BLaER1 (cell line): ENCODE data around the gene ARHGAP45.

Experiments
- H3K27ac ChIP-seq: shearing (Covaris generic); formaldehyde crosslinking; 2 replicates; pipeline ENCODE4 v1.8.1; 2022
- H3K27me3 ChIP-seq: shearing (Covaris generic); formaldehyde crosslinking; 2 replicates; pipeline ENCODE4 v1.8.1; 2022
- H3K36me3 ChIP-seq: shearing (Covaris generic); formaldehyde crosslinking; 2 replicates; pipeline ENCODE4 v1.8.1; 2022
- H3K4me1 ChIP-seq: shearing (Covaris generic); formaldehyde crosslinking; 2 replicates; pipeline ENCODE4 v1.8.1; 2022
- H3K4me2 ChIP-seq: shearing (Covaris generic); formaldehyde crosslinking; 2 replicates; pipeline ENCODE4 v1.8.1; 2022
- H3K4me3 ChIP-seq: shearing (Covaris generic); formaldehyde crosslinking; 2 replicates; pipeline ENCODE4 v1.8.1; 2022
- H3K9ac ChIP-seq: shearing (Covaris generic); formaldehyde crosslinking; 2 replicates; pipeline ENCODE4 v1.8.1; 2022
- H3K9me3 ChIP-seq: shearing (Covaris generic); formaldehyde crosslinking; 2 replicates; pipeline ENCODE4 v1.8.1; 2022
- H4K20me1 ChIP-seq: shearing (Covaris generic); formaldehyde crosslinking; 2 replicates; pipeline ENCODE4 v1.8.1; 2022
- Cebpa-rat ChIP-seq: shearing (Covaris generic); IDR thresholded peaks from 2 replicates; pipeline ENCODE4 v1.8.1; 2022

The ARHGAP45 gene

DNA sequence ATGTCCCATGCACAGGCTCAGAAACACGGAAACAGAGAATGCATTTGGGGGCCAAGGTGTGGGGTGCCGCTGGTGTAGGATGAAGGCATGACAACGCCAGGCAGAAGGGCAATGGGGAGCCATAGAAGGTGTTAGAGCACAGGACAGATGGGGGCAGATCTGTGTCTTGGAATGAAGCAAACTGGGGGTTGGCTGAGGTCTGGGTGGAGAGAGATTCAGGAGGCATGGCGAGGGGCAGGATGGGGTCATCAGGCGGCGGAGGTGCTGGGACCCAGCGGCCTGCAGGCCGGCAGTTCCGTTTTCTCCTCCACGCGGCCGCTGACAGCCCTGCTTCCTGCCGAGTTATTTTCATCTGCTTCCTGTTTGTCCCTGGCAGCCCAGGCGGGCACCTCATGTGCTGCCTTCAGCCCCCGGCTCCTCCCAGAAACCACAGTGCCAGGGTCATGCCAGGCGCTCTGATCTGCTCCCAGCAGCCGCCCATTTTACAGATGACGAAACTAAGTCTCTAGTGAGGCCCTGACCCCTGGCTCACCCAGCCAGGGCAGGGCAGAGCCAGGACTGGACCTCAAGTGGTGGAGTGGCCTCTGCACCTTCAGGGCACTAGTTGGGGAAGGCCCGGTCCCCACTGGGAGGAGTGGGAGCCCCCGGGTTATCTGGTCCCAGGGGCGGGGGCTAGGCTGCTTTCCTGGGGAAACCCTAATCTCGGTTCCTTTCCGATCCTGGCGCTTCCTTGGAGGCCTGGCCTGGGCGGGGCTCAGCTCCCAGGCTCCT lies 2.2 kb downstream of the ARHGAP45 start:
- H3K4me3 ChIP-seq = peak overlapping the region; percentile 90
- H3K4me1 ChIP-seq = peaks cover 87% of the 10 kb centered on the region
- no peaks in the 10 kb centered on the region for H3K9me3 ChIP-seq
- peak overlapping the region; percentile 87 for H3K9ac ChIP-seq
- TF ChIP-seq Cebpa-rat = no peak
- H3K36me3 ChIP-seq = peaks cover 49% of the 10 kb centered on the region
- no peaks in the 10 kb centered on the region for H3K27me3 ChIP-seq
- H3K27ac ChIP-seq = peak overlapping the region; percentile 90
- H4K20me1 ChIP-seq = peaks cover 50% of the 10 kb centered on the region
- peak overlapping the region; percentile 94 for H3K4me2 ChIP-seq

DNA sequence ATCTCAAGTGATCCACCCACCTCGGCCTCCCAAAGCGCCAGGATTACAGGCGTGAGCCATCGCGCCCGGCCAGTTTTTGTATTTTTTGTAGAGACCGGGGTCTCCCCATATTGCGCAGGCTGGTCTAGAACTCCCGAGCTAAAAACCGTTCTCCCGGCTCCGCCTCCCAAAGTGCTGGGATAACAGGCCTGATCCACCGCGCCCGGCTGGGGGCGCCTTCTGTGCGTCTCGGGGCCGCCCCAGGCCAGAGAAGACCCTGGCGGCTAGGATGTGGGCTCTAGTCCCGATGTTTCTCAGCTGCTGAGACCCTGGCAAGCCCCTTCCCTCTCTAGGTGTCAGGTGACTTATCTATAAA lies 3.6 kb downstream of the ARHGAP45 start:
- no peak overlapping the region for H3K4me3 ChIP-seq

DNA sequence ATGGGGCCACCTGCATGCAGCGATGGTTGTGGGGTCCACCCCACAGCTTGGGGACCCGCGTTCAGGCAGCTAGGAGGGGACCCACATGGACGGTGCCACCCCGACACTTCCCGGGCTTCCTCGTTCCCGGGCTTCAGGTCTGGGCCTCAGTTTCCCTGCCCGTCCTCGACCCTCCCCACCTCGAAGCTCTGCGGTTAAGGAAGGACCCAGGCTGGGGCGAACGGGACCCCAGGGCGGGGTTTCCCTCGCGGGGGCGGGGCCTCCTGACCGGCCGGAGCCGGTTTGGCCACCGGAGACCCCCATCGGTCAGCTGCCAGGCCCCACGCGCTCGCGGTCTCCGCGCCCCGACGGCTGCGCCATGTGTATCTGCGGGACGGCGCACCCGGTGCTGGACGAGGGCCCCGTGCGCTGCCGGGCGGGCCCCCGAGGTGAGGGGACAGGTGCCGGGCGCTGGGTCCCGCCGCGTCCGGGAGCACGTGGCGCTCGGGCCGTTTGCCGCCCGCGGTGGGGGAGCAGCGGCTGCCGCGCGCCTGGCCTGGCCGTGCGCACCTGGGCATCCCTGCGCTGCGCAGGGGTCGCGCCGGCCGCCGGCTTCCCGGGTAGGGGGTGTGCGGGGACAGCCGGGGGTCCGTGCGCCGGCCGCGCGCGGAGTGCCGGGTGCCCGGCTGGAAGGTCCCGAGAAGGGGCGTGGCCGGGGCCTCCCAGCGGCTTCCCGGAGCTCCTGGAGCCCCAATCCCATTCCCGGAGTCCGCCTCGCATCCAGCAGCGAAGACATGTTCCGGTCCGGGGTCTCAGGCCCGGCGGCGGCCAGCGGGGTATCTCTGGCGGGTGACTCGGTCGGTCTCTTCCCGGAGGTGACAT lies 4.2 kb downstream of the ARHGAP45 start:
- peaks cover 65% of the 10 kb centered on the region for H3K36me3 ChIP-seq
- H3K27ac ChIP-seq = no peak overlapping the region
- peaks cover 84% of the 10 kb centered on the region for H3K4me1 ChIP-seq
- peaks cover 66% of the 10 kb centered on the region for H4K20me1 ChIP-seq
- peak overlapping the region; percentile 22; the same call in 1 of the 2 replicates for H3K4me2 ChIP-seq
- no peaks in the 10 kb centered on the region for H3K9me3 ChIP-seq
- H3K27me3 ChIP-seq = no peaks in the 10 kb centered on the region
- H3K9ac ChIP-seq = no peak overlapping the region
- no peak for TF ChIP-seq Cebpa-rat
- no peak overlapping the region for H3K4me3 ChIP-seq

More for the DNA sequence above, 3.6 kb downstream of the ARHGAP45 start:
- Histone ChIP-seq H3K4me1 (peaks cover 84% of the 10 kb centered on the region), H4K20me1 (peaks cover 60% of the 10 kb centered on the region), H3K36me3 (peaks cover 59% of the 10 kb centered on the region), H3K9me3 (no peaks in the 10 kb centered on the region), H3K27me3 (no peaks in the 10 kb centered on the region), H3K9ac (no peak overlapping the region), H3K27ac (no peak overlapping the region), H3K4me2 (peak overlapping the region; percentile 22; the same call in 1 of the 2 replicates)
- TF ChIP-seq Cebpa-rat = no peak

DNA sequence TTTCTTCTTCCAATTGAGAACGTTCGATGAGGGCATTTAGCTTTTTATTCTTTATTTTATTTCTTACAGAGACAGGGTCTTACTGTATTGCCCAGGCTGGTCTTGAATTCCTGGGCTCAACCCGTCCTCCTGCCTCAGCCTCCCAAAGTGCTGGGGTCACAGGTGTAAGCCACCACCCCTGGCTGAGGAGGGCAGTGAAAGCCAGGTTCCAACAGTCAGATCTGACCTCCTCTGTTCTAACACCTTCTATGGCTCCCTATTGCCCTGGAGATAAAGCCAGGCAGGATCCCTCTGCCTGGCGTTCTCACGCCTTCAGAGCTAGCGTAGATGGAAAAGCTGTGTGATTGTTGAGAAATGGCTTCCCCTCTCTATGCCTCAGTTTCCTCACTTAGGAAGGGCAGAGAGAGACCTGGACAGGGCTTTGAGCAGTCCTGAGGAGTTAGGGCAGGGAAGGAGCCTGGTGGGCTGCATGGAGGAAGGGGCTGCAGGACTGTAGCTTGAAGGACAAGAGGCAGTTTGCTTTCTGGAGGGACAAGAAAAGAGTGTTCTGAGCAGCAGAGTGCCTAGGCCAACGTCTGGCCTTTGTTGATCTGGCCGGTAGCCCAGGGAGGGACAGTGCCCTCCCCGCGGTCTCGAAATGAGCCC lies 5.5 kb downstream of the ARHGAP45 start:
- 0 out of 2 replicates have a peak overlapping the region, but pooled peaks have one; percentile 10 for H3K9ac ChIP-seq
- no peak for TF ChIP-seq Cebpa-rat
- H3K27me3 ChIP-seq = no peaks in the 10 kb centered on the region
- peaks cover 72% of the 10 kb centered on the region for H3K36me3 ChIP-seq
- peaks cover 90% of the 10 kb centered on the region for H3K4me1 ChIP-seq
- H3K9me3 ChIP-seq = no peaks in the 10 kb centered on the region
- H4K20me1 ChIP-seq = peaks cover 80% of the 10 kb centered on the region
- no peak overlapping the region for H3K4me2 ChIP-seq
- peak overlapping the region; percentile 26; the same call in 1 of the 2 replicates for H3K27ac ChIP-seq
- no peak overlapping the region for H3K4me3 ChIP-seq

DNA sequence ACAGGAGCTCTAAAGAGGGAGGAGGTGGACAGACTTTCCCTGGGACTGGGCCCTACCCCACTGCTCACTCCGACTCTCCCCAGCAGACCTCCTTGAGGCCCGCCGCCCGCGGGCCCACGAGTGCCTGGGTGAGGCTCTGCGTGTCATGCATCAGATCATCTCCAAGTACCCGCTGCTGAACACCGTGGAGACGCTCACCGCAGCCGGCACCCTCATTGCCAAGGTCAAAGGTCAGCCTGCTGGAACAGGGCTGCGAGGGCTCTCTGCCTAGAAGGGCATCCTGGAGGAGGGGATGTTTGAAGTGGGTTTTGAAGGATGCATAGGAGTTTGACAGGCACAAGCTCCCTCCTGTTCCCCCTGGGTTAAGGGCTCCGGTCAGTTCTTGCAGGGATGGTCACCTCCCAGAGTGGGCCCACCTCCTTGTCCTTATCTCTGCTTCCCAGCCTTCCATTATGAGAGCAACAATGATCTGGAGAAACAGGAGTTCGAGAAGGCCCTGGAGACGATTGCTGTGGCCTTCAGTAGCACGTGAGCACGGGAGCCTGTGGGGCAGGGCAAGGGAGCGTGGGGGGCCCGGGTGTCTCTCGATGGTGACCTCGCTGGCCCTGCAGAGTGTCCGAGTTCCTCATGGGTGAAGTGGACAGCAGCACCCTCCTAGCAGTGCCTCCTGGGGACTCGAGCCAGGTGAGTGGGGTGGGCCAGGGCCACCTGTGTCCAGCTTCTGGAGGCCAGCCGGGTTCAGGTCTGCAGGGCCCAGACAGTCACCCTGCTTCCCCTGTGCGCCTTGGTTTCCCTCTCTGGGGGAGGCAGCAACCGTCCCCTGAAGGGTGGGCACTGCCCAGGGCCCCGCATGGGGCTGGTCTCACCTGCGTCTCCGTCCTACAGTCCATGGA lies 6.3 kb downstream of the ARHGAP45 start:
- Histone ChIP-seq H3K27me3 (no peaks in the 10 kb centered on the region), H4K20me1 (peaks cover 88% of the 10 kb centered on the region), H3K36me3 (peaks cover 80% of the 10 kb centered on the region), H3K4me3 (no peak overlapping the region), H3K27ac (peak overlapping the region; percentile 26; the same call in 1 of the 2 replicates), H3K9me3 (no peaks in the 10 kb centered on the region), H3K4me2 (peak overlapping the region; percentile 85), H3K9ac (0 out of 2 replicates have a peak overlapping the region, but pooled peaks have one; percentile 10), H3K4me1 (peaks cover 95% of the 10 kb centered on the region)
- TF ChIP-seq Cebpa-rat = no peak

DNA sequence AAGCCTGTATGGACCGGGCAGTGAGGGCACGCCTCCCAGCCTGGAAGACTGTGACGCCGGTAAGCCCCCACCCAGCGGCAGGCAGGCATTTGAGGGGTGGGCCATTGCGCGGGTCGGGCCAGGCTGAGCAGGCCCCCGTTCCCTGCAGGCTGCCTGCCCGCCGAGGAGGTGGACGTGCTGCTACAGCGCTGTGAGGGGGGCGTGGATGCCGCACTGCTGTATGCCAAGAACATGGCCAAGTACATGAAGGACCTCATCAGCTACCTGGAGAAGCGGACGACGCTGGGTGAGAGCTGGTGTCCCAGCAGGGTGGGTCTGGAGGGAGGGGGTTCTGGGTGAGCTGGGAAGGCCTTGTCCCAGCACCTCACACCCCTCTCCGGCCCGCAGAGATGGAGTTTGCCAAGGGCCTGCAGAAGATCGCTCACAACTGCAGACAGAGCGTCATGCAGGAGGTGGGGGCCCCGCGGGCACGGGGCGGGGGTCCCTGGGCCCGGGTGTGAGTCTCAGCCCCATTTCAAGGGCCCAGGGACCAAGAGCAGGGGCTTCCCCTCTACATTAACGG lies 7.1 kb downstream of the ARHGAP45 start:
- no peak overlapping the region for H3K9ac ChIP-seq
- H3K27me3 ChIP-seq = no peaks in the 10 kb centered on the region
- H3K4me3 ChIP-seq = 0 out of 2 replicates have a peak overlapping the region, but pooled peaks have one; percentile 28
- H3K36me3 ChIP-seq = peaks cover 86% of the 10 kb centered on the region
- 0 out of 2 replicates have a peak overlapping the region, but pooled peaks have one; percentile 6 for H3K27ac ChIP-seq
- peaks cover 88% of the 10 kb centered on the region for H3K4me1 ChIP-seq
- H3K4me2 ChIP-seq = peak overlapping the region; percentile 85
- no peaks in the 10 kb centered on the region for H3K9me3 ChIP-seq
- TF ChIP-seq Cebpa-rat = no peak
- peaks cover 91% of the 10 kb centered on the region for H4K20me1 ChIP-seq

DNA sequence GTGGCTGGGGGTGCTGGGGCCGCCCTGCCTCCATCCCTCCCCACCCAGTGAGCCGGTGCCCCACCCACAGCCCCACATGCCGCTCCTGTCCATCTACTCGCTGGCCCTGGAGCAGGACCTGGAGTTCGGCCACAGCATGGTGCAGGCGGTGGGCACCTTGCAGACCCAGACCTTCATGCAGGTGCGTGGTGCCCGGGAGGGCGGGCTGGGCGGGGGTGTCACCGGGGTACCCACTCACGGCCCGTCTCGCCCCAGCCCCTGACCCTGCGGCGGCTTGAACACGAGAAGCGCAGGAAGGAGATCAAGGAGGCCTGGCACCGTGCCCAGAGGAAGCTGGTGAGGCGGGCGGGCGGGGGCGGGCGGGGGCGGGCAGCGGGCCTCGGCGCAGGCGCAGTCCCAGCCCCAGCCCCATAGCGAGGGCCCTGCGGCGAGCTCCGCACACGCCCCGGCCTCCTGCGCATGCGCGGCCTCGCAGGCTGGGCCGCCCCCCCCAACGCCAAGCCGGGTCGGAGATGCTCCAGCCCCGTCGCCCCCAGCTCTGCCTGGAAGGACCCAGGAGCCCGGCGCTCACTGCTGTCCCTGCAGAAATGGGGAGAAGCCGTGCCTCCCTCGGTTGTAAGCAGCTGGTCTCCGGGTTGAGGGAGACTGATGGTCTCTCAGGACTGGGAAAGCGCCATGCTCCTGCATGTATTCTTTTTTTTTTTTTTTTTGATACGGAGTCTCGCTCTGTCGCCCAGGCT lies 7.7 kb downstream of the ARHGAP45 start:
- H3K27me3 ChIP-seq = no peaks in the 10 kb centered on the region
- peaks cover 88% of the 10 kb centered on the region for H3K36me3 ChIP-seq
- no peak overlapping the region for H3K9ac ChIP-seq
- peaks cover 81% of the 10 kb centered on the region for H3K4me1 ChIP-seq
- peaks cover 91% of the 10 kb centered on the region for H4K20me1 ChIP-seq
- H3K4me2 ChIP-seq = peak overlapping the region; percentile 85
- no peak for TF ChIP-seq Cebpa-rat
- H3K27ac ChIP-seq = 0 out of 2 replicates have a peak overlapping the region, but pooled peaks have one; percentile 6
- H3K4me3 ChIP-seq = 0 out of 2 replicates have a peak overlapping the region, but pooled peaks have one; percentile 28
- H3K9me3 ChIP-seq = no peaks in the 10 kb centered on the region

DNA sequence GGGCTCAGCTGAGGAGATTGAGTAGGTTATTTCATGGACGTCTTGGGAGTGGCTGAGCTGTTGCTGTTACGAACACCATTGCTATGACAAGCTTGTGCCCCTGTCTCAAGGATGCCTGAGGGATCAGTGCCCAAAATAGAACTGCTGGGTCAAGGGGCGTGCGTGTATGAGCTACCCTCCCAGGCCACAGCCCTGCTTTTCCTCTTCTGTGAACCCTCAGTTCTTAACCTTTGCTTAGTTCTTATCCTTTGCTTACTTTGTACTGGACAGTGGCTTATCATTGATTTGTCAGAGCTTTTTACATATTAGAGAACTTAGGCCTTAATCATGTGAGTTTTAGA lies 9.0 kb downstream of the ARHGAP45 start:
- H3K27me3 ChIP-seq = no peaks in the 10 kb centered on the region
- H3K36me3 ChIP-seq = peaks cover 88% of the 10 kb centered on the region
- H3K9ac ChIP-seq = no peak overlapping the region
- H3K9me3 ChIP-seq = no peaks in the 10 kb centered on the region
- H4K20me1 ChIP-seq = peaks cover 91% of the 10 kb centered on the region
- peaks cover 68% of the 10 kb centered on the region for H3K4me1 ChIP-seq
- no peak for TF ChIP-seq Cebpa-rat
- no peak overlapping the region for H3K4me3 ChIP-seq
- H3K4me2 ChIP-seq = peak overlapping the region; percentile 83
- H3K27ac ChIP-seq = no peak overlapping the region
